B cell (primary cell): ENCODE results near the gene KCNMB2.

Experiments used
- EZH2 ChIP-seq: IDR thresholded peaks from 2 replicates; pipeline ENCODE4 v1.6.1; 2012; ENCODE audit warnings: borderline replicate concordance, low read depth, mild to moderate bottlenecking, moderate library complexity, low read length; ENCODE audit not compliant: insufficient read depth, poor library complexity, severe bottlenecking
- TF ChIP-seq, protein P1 (sequence below): fragments of 200-600 bp; IDR thresholded peaks from one replicate; pipeline ENCODE4 v1.8.0; 2022; ENCODE audit warnings: antibody characterized with exemption, mild to moderate bottlenecking

DNA sequence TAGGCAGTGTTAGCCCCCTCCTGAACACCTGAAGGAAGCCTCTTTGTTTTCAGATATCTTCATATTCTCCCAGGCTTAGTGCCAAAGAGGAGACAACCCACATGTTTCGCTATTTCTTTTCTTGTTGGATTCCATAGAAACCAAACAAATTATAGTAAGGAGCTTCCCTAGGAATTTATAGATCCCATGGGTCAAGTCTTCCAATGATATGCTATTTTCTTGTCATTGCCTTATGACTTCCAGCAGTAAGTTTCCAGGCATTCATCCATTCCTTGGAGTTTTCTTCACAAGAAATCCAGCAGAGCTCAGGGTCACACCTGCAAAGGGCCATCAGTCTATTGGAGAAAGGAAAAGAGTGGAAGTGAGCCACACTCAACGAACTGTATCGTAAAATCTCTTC, 9.9 kb upstream of the KCNMB2 start:
- TF ChIP-seq, protein P1, sequence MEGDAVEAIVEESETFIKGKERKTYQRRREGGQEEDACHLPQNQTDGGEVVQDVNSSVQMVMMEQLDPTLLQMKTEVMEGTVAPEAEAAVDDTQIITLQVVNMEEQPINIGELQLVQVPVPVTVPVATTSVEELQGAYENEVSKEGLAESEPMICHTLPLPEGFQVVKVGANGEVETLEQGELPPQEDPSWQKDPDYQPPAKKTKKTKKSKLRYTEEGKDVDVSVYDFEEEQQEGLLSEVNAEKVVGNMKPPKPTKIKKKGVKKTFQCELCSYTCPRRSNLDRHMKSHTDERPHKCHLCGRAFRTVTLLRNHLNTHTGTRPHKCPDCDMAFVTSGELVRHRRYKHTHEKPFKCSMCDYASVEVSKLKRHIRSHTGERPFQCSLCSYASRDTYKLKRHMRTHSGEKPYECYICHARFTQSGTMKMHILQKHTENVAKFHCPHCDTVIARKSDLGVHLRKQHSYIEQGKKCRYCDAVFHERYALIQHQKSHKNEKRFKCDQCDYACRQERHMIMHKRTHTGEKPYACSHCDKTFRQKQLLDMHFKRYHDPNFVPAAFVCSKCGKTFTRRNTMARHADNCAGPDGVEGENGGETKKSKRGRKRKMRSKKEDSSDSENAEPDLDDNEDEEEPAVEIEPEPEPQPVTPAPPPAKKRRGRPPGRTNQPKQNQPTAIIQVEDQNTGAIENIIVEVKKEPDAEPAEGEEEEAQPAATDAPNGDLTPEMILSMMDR = no peak
- TF ChIP-seq EZH2 = no peak
